GM23248 (cell line): ENCODE results near the gene RNF114.

ENCODE experiments used
- EZH2 ChIP-seq: fragments of 200-600 bp; sonication (generic); IDR thresholded peaks from 2 replicates; pipeline ENCODE4 v1.6.1; 2018; ENCODE audit warnings: antibody characterized with exemption, mild to moderate bottlenecking; ENCODE audit not compliant: insufficient read depth, poor library complexity, severe bottlenecking
- EZH2phosphoT487 ChIP-seq: fragments of 200-600 bp; sonication (generic); IDR thresholded peaks from 2 replicates; pipeline ENCODE4 v1.6.1; 2018; ENCODE audit warnings: antibody characterized with exemption, moderate library complexity, mild to moderate bottlenecking, low read depth; ENCODE audit not compliant: insufficient read depth

DNA sequence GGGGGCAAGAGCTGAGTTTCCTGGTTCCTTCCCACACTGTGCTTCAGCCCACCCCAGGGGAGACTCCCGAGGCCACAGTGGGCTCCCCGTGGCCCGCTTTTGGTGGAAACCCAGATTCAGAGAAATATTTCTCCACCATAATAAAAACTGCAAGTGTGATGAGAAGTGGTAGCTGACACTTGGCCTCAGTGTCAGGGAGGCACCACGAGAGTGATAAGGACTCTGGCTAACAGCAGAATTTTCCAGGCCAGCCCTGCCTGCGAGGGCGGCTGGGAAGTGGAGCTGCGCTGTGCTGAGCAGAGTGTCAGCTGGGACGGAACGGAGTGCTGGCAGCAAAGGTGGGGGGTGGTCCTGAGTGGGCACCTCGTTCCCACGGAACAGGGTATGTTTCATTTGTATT is 43.4 kb upstream of the RNF114 start:
- no peak for TF ChIP-seq EZH2
- TF ChIP-seq EZH2phosphoT487, result no peak
